Kidney epithelial cell (primary cell): ENCODE results near the gene PAPPA2. TPM values are rescaled to one million over a fixed set of nuclear protein-coding genes. Genes with fewer than 3 reads are reported as not detected.
A peak's percentile ranks its signal among the peaks of the same experiment; 100 is the strongest.

ENCODE experiments used
- DNase-seq: peaks from one replicate; pipeline ENCODE4 v3.0.0-alpha.2; 2010; ENCODE audit warnings: low read depth
- H3K27me3 ChIP-seq: 2 replicates; pipeline ENCODE4 v1.6.0; 2011; ENCODE audit warnings: low read length; ENCODE audit not compliant: control insufficient read depth, insufficient read depth
- H3K36me3 ChIP-seq: 2 replicates; pipeline ENCODE4 v1.5.1; 2011; ENCODE audit warnings: low read length; ENCODE audit not compliant: control insufficient read depth, insufficient read depth
- H3K4me3 ChIP-seq: 2 replicates; pipeline ENCODE4 v1.5.1; 2011; ENCODE audit warnings: low read depth, mild to moderate bottlenecking, control low read depth, low read length
- CTCF ChIP-seq: IDR thresholded peaks from 2 replicates; pipeline ENCODE4 v1.5.1; 2011; ENCODE audit warnings: mild to moderate bottlenecking, moderate library complexity, low read length, control low read depth, inconsistent platforms; ENCODE audit not compliant: insufficient read depth, poor library complexity, severe bottlenecking
- total RNA-seq: library from RNA; depleted of rRNA; stranded (reverse); fragments of >200 nt; gene quantifications from 2 replicates; pipeline ENCODE4 v1.2.3, GENCODE V29; 2015

Gene PAPPA2
- total RNA-seq, 1 donor from 2014 or later: 6.9 TPM

GRCh38 chr1:176539018-176539417 lies 76.0 kb downstream of the PAPPA2 start:
- DNase-seq: no peak
- H3K27me3 ChIP-seq: no peaks in the 10 kb centered on the region
- no peak overlapping the region for H3K4me3 ChIP-seq
- no peak for TF ChIP-seq CTCF
- no peaks in the 10 kb centered on the region for H3K36me3 ChIP-seq

- Histone ChIP-seq H3K36me3 (no peaks in the 10 kb centered on the region), H3K27me3 (no peaks in the 10 kb centered on the region), H3K4me3 (no peak overlapping the region)
- no peak for TF ChIP-seq CTCF
- no peak for DNase-seq
Observed at GRCh38 chr1:176540428-176540827, 77.5 kb downstream of the PAPPA2 start.

GRCh38 chr1:176541663-176542062 lies 78.7 kb downstream of the PAPPA2 start:
- no peaks in the 10 kb centered on the region for H3K36me3 ChIP-seq
- no peak for TF ChIP-seq CTCF
- peak; percentile 26 for DNase-seq

DNA sequence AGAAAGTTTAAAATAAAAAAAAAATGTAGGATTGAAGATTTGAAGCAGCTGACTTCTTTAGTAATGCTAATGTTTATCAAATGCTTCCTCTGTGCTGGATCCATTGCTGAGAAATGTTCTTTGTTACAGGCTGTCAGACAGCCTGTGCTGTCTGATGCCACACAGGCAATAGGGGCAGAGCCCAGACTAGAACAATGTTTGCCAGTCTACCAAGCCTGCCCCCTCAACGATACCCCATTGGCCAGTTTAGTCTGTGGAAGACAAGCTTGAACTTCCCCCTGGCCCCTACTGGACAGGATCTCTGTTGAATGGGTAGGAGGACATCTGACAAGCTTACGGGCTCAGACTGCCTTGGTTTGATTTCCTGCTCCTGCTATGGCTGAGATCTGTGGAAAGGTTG lies 79.4 kb downstream of the PAPPA2 start:
- TF ChIP-seq CTCF: no peak
- Histone ChIP-seq H3K36me3 (no peaks in the 10 kb centered on the region), H3K27me3 (no peaks in the 10 kb centered on the region), H3K4me3 (no peak overlapping the region)
- DNase-seq: no peak

More at GRCh38 chr1:176541663-176542062, 78.7 kb downstream of the PAPPA2 start:
- no peaks in the 10 kb centered on the region for H3K27me3 ChIP-seq
- H3K4me3 ChIP-seq: no peak overlapping the region

DNA sequence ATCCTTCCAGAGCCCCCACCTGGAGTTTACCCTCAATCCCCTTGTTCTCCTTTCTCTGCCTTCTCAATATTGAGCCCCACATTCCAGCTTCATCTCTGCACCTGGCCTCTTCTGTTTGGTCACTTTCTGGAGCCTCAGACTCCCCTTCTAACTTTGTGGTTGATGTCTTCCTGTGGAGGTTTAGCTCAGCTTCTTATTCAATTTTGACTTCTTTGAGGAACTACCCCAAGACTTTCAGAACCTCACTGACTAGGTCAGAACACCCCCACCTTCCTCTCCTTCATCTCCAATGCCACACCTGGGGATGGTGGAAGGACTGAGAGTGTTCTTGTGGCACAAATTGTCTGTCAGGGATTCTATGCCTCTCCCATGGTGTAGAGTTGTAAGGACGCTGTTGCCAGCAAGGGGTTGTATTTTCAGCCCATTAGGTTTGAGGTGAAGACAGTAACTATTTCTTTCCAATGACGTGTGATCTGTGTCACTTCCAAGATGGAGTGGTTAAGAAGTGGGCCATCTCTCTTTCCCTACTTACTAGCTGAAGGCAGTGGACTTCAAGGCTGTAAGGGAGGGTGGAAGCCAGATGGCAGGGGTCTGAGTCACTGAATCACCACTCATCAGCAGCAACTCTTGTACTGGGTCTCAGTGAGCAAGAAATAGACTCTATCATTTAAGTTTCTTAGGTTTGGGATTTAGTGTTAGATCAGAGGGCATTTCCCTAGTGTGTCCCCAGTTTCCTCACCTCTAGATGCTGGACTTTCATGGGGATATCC lies 80.6 kb downstream of the PAPPA2 start:
- no peak for DNase-seq
- no peak overlapping the region for H3K4me3 ChIP-seq
- H3K27me3 ChIP-seq: no peaks in the 10 kb centered on the region
- no peak for TF ChIP-seq CTCF
- no peaks in the 10 kb centered on the region for H3K36me3 ChIP-seq
